NCI-H146 treated with DMSO at 0.1 percent for 48 hours (cell line): ENCODE results near the gene NCAN.

ENCODE experiments used
- DNase-seq: peaks from one replicate; lab custom pipeline; 2025; ENCODE audit not compliant: unreplicated experiment; lab: John Stamatoyannopoulos, UW

NCAN gene

DNA sequence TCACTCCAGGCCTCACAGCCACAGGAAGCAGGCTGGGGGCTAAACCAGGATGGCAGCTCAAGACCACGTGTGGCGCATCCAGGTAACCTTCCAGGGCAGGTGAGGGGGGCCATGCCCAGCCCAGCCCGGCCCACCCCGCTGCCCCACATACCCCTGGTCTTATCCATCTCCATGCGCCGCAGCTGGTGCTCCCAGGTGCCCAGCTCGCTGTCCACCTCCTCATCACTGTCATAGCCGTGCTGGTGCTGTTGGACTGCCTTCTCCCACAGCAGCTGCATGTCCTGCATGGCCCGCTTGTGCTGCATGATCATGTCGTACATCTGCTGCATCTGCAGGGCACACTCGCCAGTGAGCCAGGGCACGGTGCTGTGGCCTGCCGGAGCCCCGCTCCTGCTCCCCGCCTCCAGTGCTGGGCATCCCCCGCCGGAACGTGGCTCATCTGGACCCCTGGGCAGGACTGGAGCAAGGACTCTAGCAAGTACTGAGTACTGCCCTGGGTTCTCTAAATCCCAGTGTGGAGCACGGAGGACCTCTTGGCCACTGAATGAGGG lies 67.4 kb downstream of the NCAN start:
- DNase-seq, result no peak

DNA sequence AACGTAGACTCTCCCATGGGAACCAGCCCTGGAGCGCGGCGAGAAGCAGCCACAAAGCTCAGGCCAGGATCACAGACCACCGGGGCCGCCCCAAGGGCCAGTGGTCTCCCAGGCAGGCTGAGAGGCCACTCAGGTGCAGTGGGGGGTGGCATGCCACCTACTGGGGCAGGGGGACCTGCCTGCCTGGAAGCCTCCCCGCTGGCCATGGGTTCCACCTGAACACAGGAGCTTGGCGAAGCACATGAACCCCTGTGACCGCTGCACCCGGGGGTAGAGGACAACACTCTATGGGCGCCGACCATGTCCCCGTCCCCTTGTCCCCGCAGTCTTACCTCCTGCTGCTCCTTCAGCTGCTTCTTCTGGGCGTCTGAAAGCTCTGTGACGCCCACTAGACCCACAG lies 68.1 kb downstream of the NCAN start:
- DNase-seq, result no peak

DNA sequence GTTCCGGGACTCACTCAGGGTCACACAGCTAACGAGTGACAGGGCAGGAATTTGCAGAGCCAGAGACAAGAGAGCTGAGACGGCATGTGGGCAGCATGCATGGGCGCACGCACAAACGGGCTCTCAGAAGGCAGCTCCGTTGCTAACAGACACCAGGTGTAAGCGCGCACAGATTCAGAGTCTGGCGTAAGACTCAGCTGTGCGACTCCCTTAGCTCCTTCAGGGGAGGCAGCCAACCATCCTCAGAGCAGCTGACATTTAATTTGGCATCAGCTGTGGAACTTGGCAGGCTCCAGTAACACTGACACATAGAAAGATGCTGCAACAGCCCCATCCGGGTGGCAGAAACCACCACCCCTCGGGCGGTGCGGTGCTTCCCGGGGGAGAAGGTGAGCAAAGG lies 68.8 kb downstream of the NCAN start:
- DNase-seq, result no peak

DNA sequence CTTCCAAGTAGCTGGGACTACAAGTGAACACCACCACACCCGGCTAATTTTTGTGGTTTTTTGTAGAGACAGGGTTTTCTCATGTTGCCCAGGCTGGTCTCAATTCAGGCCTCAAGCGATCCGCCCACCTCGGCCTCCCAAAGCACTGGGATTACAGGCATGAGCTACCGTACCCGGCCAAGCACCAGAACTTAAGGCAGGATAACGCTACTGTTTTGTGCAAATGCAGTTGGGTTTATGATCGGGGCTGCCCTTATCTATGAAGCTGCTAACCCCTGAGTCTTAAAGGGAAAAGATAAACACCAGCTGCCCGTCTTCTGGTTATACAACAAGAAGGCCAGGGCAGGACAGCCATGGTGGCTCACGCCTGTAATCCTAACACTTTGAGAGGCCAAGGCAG lies 73.9 kb downstream of the NCAN start:
- DNase-seq, result no peak

GRCh38 chr19:19292607-19293006 lies 80.8 kb downstream of the NCAN start:
- no peak for DNase-seq

DNA sequence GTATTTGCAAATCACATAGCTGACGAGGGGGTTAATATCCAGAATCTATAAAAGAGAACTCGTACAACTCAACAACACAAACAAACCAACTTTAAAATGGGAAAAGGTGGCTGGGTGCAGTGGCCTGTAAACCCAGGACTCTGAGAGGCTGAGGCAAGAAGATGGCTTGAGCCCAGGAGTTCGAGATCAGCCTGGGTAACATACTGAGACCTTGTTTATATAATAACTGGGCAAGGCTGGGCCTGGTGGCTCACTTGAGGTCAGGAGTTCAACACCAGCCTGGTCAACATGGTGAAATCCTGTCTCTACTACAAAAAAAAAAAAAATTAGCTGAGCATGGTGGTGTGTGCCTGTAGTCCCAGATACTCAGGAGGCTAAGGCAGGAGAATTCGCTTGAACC lies 83.2 kb downstream of the NCAN start:
- DNase-seq, result no peak

- no peak for DNase-seq
Measured at GRCh38 chr19:19296953-19297689, 85.4 kb downstream of the NCAN start.

DNA sequence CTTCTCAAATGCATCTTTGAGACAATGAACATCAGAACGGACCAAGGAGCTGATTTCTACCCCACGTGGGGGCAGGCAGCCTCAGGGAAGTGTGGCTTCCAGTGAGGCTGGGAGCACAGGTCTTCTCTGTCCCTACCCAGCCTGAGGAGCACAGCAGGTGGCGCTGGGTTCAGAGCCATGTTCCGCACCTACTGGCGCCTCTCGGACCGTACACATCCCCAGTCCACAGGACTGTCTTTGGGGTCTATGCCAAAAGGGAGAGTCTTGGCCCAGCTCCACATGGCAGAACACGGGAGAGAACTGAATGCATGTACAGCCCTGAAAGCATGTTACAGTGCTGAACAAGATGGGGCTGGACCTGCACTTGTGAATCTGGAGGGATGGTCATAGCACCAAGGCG lies 86.0 kb downstream of the NCAN start:
- DNase-seq, result no peak

- DNase-seq, result no peak
Measured at GRCh38 chr19:19300613-19301012, 88.9 kb downstream of the NCAN start.
